ENCODE results near the gene EVC2.

GRCh38 chr4:5678977-5679376 lies 29.4 kb downstream of the EVC2 start:
- TF ChIP-seq CTCF (IDR thresholded peaks at IDR 0.05; ENCODE audit: low read depth, low read length) (no peak), EZH2phosphoT487 (IDR thresholded peaks at IDR 0.05; ENCODE audit: low read depth) (no peak)

Data from OCI-LY3 (cell line).